Left lung (tissue), 10 donors: ENCODE measurements around the gene HOXB1. TPM values are rescaled to one million over a fixed set of nuclear protein-coding genes. Genes with fewer than 3 reads are reported as not detected.

Experiments used
- ATAC-seq: fragments of 200-7000 bp; cut with Tn5 transposase; one replicate; pipeline ENCODE4 v1.9.1; 2020; ENCODE audit warnings: moderate library complexity
- DNase-seq, 4 donors: peaks; one replicate each; pipeline ENCODE4 v3.0.0-alpha.2; 2013 to 2020
- H3K27ac ChIP-seq, 2 donors: fragments of 200-600 bp; sonication (generic) in 1 of 2; one replicate each; pipeline versions ENCODE4 v1.5.0 to v1.8.0; 2020 to 2021
- H3K27me3 ChIP-seq, 2 donors: fragments of 200-600 bp; sonication (generic) in 1 of 2; one replicate each; pipeline versions ENCODE4 v1.5.0 to v1.8.0; 2020 to 2021
- H3K36me3 ChIP-seq, 2 donors: fragments of 200-600 bp; sonication (generic) in 1 of 2; one replicate each; pipeline versions ENCODE4 v1.5.0 to v1.8.0; 2020 to 2021
- H3K4me1 ChIP-seq, 2 donors: fragments of 200-600 bp; one replicate each; pipeline ENCODE4 v1.8.0; 2021
- H3K4me3 ChIP-seq, 2 donors: fragments of 200-600 bp; sonication (generic) in 1 of 2; one replicate each; pipeline versions ENCODE4 v1.5.0 to v1.8.0; 2020 to 2021; ENCODE audit warnings: mild to moderate bottlenecking in 1 of 2
- H3K9me3 ChIP-seq, 2 donors: fragments of 200-600 bp; sonication (generic) in 1 of 2; one replicate each; pipeline versions ENCODE4 v1.5.0 to v1.8.0; 2020 to 2021
- intact Hi-C, 2 donors: fragments of 100-400 bp; cut with DNase I; formaldehyde crosslinking; loops; one replicate each; pipeline versions ENCODE4 v1.11.2 to v1.14.2; 2022
- polyA plus RNA-seq, 6 donors: library from polyadenylated mRNA; unstranded; fragments of 120-200 nt; gene quantifications; one replicate each; pipeline ENCODE4 v1.2.1, GENCODE V29; 2013; ENCODE audit not compliant: insufficient read length in 6 of 6
- total RNA-seq, 2 donors: library from RNA; stranded (reverse); fragmentation: NEBNext Ultra II Directional; extraction: Animal tissue kit (Norgen Biotek cat#: 25700); gene quantifications; one replicate each; pipeline ENCODE4 v1.2.1, GENCODE V29; 2021
- TF ChIP-seq, protein P1 (sequence below), 2 donors: fragments of 200-600 bp; sonication (generic) in 1 of 2; IDR thresholded peaks; one replicate each; pipeline versions ENCODE4 v1.5.0 to v1.8.0; 2021; ENCODE audit warnings: antibody characterized with exemption in 2 of 2
- donor health status: DM: no; HTN: yes; CAD: no.
- donor health status: DM: no; HTN: no; CAD: no.

HOXB1 gene
- total and polyA plus RNA-seq, 8 donors: 0.09 to 0.39 (median 0.10) TPM; not detected in 3

- DNase-seq (peak in 1 of 4 donors; percentile 19), ATAC-seq (no peak)
These were observed 40.3 kb downstream of the HOXB1 start for GRCh38 chr17:48490451-48490892.

DNA sequence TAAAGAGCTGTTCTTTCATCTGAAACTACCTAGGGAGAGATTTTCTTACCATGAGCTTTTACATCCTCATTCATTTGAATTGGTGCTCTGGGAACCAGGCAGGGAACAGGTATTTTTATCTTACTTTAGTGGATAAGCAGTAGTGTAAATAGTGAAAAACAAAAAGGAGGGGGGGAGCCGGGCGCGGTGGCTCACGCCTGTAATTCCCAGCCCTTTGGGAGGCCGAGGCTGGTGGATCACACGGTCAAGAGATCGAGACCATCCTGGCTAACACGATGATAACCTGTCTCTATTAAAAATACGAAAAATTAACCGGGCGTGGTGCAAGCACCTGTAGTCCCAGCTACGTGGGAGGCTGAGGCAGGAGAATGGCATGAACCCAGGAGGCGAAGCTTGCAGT lies 41.0 kb downstream of the HOXB1 start:
- DNase-seq: no peak
- no peak for ATAC-seq
- H3K36me3 ChIP-seq: no peaks in the 10 kb centered on the region
- H3K9me3 ChIP-seq: no peaks in the 10 kb centered on the region
- intact Hi-C loops: loop anchor here in 1 of 2 donors (5.0 kb wide), 1 partner anchor 103 kb away; the partner anchor contains the start of genes HOXB3 and HOXB5
- peaks cover 4 to 24% of the 10 kb centered on the region in 2 donors for H3K4me1 ChIP-seq
- H3K27me3 ChIP-seq: peaks cover 0 to 64% of the 10 kb centered on the region in 2 donors
- no peak overlapping the region for H3K27ac ChIP-seq
- TF ChIP-seq, protein P1, sequence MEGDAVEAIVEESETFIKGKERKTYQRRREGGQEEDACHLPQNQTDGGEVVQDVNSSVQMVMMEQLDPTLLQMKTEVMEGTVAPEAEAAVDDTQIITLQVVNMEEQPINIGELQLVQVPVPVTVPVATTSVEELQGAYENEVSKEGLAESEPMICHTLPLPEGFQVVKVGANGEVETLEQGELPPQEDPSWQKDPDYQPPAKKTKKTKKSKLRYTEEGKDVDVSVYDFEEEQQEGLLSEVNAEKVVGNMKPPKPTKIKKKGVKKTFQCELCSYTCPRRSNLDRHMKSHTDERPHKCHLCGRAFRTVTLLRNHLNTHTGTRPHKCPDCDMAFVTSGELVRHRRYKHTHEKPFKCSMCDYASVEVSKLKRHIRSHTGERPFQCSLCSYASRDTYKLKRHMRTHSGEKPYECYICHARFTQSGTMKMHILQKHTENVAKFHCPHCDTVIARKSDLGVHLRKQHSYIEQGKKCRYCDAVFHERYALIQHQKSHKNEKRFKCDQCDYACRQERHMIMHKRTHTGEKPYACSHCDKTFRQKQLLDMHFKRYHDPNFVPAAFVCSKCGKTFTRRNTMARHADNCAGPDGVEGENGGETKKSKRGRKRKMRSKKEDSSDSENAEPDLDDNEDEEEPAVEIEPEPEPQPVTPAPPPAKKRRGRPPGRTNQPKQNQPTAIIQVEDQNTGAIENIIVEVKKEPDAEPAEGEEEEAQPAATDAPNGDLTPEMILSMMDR (IDR thresholded peaks at IDR 0.05): no peak
- no peak overlapping the region for H3K4me3 ChIP-seq

More at GRCh38 chr17:48490451-48490892, 40.3 kb downstream of the HOXB1 start:
- intact Hi-C loops: loop anchor here in 1 of 2 donors (5.0 kb wide), 1 partner anchor 102 kb away; the partner anchor contains the start of genes HOXB3 and HOXB5
- no peaks in the 10 kb centered on the region for H3K36me3 ChIP-seq
- peaks cover 4 to 24% of the 10 kb centered on the region in 2 donors for H3K4me1 ChIP-seq
- H3K27ac ChIP-seq: no peak overlapping the region
- H3K4me3 ChIP-seq: no peak overlapping the region
- no peaks in the 10 kb centered on the region for H3K9me3 ChIP-seq
- TF ChIP-seq, protein P1 (IDR thresholded peaks at IDR 0.05): no peak
- peaks cover 0 to 71% of the 10 kb centered on the region in 2 donors for H3K27me3 ChIP-seq

GRCh38 chr17:48488548-48489106 lies 42.2 kb downstream of the HOXB1 start:
- no peak for ATAC-seq
- intact Hi-C loops: no loop called here
- TF ChIP-seq, protein P1 (IDR thresholded peaks at IDR 0.05): no peak
- H3K4me1 ChIP-seq: peaks cover 4 to 24% of the 10 kb centered on the region in 2 donors
- no peak overlapping the region for H3K27ac ChIP-seq
- no peak overlapping the region for H3K4me3 ChIP-seq
- H3K9me3 ChIP-seq: no peaks in the 10 kb centered on the region
- peaks cover 0 to 56% of the 10 kb centered on the region in 2 donors for H3K27me3 ChIP-seq
- no peak for DNase-seq
- no peaks in the 10 kb centered on the region for H3K36me3 ChIP-seq

DNA sequence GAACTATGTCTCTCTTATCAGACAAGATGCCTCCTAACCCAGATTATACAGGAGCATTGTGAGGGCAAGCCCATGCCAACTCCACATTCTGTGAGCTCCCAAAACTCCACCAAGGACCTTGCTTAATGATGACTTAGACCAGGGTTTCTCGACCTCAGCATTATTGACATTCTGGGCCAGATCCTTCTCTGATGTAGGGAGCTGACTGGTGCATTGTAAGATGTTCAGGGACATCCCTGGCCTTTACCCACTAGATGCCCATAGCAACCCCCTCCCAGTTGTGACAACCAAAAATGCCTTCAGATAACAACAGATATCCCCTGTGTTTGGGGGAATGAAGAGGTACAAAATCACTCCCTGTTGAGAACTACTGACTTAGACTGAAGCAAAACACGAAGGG lies 43.6 kb downstream of the HOXB1 start:
- peaks cover 0 to 12% of the 10 kb centered on the region in 2 donors for H3K4me1 ChIP-seq
- ATAC-seq (no peak), DNase-seq (no peak)
- no peaks in the 10 kb centered on the region for H3K9me3 ChIP-seq
- intact Hi-C loops: no loop called here
- H3K27me3 ChIP-seq: peaks cover 0 to 53% of the 10 kb centered on the region in 2 donors
- H3K27ac ChIP-seq: no peak overlapping the region
- no peak overlapping the region for H3K4me3 ChIP-seq
- H3K36me3 ChIP-seq: no peaks in the 10 kb centered on the region
- TF ChIP-seq, protein P1 (IDR thresholded peaks at IDR 0.05): no peak

DNA sequence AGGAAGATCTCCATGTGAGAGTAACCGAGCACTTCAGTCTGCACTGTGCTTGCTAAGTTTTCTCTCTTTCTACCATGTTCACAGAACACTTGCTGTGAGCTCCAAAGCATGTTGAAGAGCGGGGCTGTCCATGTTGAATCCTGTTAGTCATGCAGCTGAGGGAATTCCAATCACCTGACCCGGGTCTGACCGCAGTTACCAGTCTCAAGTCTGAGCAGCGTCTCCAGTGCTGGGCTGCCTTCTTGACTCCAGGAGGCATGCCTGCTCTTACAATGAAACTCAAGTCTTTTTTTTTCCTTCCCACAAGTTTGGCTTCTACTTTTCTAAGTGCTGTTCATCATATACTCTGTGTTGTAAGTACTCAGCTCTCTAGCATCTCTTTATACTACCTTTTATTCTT lies 44.3 kb downstream of the HOXB1 start:
- H3K27me3 ChIP-seq: peaks cover 0 to 49% of the 10 kb centered on the region in 2 donors
- H3K4me1 ChIP-seq: peaks cover 0 to 7% of the 10 kb centered on the region in 2 donors
- ATAC-seq (peak; percentile 27), DNase-seq (peak in 1 of 4 donors; percentile 59)
- no peak overlapping the region for H3K4me3 ChIP-seq
- H3K36me3 ChIP-seq: no peaks in the 10 kb centered on the region
- no peak overlapping the region for H3K27ac ChIP-seq
- no peaks in the 10 kb centered on the region for H3K9me3 ChIP-seq
- TF ChIP-seq, protein P1 (IDR thresholded peaks at IDR 0.05): no peak
- intact Hi-C loops: no loop called here
